HT-29 (cell line): Measurements from ENCODE around the gene HLA-DRB1. TPM values are rescaled to one million over a fixed set of nuclear protein-coding genes. Genes with fewer than 3 reads are reported as not detected.
"Not testable (repeated sequence)": the region's sequence is repeated elsewhere in the genome, so short reads cannot be mapped to it uniquely, and the experiment has no call there.

ENCODE experiments used
- DNase-seq: peaks from one replicate; pipeline ENCODE4 v3.0.0-alpha.2; 2015; ENCODE audit warnings: low spot score
- total RNA-seq: library from RNA; depleted of rRNA; stranded (reverse); fragments of >200 nt; shearing (Covaris generic); gene quantifications from 2 replicates; pipeline ENCODE4 v1.2.3, GENCODE V29; 2014; rRNA removed

HLA-DRB1 gene
- not detected in 2 replicates for total RNA-seq

DNA sequence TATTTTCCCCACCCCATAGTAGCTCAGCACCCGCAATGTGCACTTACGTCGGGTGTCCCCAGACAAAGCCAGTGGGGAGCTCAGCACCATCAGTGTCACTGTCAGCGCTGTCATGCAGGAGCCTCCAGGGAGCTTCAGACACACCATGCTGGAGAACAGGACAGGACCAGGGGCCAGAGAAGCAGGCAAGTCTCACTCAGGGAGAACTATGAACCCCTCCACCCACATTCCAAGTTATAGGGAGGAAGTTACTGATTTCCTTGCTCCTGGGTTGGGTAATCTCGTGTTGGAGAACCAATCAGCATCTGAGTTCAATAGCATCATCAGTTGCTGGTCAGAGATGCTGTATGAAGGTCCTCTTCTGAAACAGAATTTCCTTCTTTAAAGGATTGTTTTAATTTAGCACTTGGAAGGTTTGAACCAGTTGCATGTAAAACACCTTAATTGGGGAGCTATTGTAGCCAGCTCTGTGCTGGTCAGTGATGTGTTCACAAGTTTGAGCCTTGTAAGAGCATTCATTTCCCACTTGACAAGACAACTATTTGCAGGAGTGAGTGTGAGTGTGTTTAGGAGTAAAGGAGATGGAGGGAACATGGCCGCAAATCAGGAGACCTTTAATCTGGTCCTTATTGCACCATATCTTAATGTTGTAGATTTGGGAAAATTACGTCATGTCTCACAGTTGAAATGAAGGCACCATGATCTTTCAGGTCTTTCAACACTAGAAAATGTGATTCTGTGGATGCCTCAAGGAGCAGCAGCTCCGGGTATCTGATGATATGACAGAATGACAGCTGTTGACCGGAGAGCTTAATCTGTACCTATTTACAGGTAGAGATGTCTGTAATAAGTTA, at the start of gene HLA-DRB1:
HLA-DRB1 (minus strand) TSS at position 253 of the 854 bp plus-strand sequence; CDS start at position 147, 106 bp downstream.
- DNase-seq = no peak

DNA sequence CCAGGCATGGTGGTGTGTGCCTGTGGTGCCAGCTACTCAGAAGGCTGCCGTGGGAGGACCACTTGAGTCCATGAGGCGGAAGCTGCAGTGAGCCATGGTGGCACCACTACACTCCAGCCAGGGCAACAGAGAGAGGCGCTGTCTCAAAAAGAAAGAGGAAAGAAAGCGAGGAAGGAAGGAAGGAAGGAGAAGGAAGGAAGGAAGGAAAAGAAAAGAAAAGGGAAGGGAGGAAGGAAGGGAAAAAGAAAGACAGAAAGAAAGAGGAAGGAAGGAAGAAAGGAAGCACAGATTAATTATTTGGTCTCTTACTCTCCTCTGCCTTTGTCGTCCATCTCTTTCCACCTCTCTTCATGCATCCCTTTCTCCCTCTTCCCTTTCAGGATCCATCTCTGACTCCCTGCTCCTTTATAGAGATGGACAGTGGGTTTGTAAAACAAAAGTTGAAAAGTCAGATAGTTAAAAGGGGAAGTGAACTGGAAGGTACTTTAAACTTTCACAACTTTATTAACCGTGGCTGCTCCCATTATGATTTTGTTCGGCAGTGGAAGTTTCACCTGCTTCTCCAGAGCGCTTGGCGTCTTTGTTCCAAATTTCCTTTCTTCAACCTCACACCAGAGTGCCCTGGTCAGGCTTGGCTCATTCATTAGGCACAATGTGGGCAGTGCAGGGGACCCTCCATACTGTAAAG, 49.0 kb upstream of the HLA-DRB1 start:
- DNase-seq = no peak

DNA sequence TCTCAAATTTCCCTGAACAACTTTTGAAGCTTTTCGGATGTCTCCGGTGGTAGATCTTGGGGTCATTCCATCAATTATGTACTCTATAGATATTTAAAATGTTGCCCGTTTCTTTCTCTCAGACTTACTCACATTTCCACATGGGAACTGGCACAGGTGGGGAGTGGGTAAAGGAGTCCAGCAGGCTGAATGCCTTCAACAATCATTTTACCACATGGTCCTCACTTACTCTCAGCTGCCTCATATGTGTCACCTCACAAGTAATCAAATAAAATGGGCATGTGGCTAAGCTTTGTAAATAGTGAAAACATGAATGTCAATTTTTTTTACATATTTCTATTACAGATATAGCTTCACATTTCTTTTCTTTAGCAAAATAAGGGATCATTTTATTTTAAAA, 48.2 kb upstream of the HLA-DRB1 start:
- no peak for DNase-seq

- no peak for DNase-seq
Measured at GRCh38 chr6:32637219-32637880, 47.7 kb upstream of the HLA-DRB1 start, which contains the start of gene HLA-DQA1. Gene HLA-DQA1 (plus strand): TSS chr6:32637406. CDS start chr6:32637459, 53 bp downstream.

- no peak for DNase-seq
Measured at GRCh38 chr6:32635526-32636123, 46.0 kb upstream of the HLA-DRB1 start.

- DNase-seq = not testable (repeated sequence)
Measured at GRCh38 chr6:32629793-32630192, 40.1 kb upstream of the HLA-DRB1 start.

DNA sequence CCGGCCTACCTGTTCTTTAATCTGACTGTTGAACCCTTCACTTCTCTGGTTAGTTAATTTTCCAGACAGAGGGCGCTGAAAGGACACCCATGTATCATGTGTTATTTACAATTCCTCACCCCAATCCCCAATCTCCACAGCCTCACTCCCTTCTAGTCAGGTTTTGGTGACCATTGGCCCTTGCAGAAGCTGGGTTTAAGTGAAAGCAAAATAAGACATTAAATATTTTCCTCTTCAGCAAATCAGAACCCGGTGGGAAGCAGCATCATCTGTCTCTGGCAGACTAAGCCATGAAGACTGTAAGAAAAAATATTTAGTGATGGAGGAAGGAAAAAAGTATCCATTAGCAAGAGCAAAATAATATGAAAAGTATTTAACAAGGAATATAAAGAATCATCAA, 38.2 kb upstream of the HLA-DRB1 start:
- DNase-seq = peak; percentile 13

DNA sequence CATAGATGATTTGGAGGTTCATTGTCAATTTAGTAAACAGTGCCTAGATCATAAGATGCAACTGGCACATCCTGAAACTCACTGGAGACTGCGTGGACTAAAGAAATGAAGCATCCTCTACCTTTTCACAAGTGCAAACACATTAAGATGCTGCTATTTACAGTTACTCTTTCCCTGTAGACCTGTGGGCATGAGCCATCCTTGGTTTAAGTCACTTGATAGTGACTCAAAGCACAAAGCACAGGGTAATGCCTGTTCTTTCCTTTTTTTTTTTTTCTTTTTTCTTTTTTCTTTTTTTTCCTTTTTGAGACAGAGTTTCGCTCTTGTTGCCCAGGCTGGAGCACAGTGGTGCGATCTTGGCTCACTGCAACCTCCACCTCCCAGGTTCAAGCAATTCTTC, 37.6 kb upstream of the HLA-DRB1 start:
- DNase-seq = no peak

- DNase-seq = no peak
Measured at GRCh38 chr6:32625137-32625536, 35.5 kb upstream of the HLA-DRB1 start.

GRCh38 chr6:32624565-32624964, 34.9 kb upstream of the HLA-DRB1 start:
- no peak for DNase-seq

DNA sequence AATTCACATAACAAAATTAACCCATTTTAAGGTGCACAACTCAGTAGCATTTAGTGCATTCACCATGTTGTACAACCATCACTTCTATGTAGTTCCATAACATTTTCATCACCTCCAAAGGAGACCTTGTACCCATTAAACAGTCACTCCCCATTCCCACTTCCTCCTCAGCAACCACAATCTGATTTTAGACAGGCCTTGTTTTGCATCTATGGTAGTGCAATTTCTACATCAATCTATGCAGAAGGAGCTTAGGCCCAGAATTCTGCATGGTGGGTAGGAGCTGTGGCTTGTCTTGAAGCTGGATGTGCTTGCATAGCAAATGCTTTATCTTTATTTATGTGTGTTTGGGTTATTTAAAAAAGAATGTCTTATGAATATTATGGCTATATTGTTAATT, 34.0 kb upstream of the HLA-DRB1 start:
- no peak for DNase-seq

GRCh38 chr6:32622545-32623401, 33.1 kb upstream of the HLA-DRB1 start:
- peak; percentile 30 for DNase-seq

GRCh38 chr6:32621372-32621771, 31.7 kb upstream of the HLA-DRB1 start:
- DNase-seq = no peak

- no peak for DNase-seq
Measured at GRCh38 chr6:32617751-32618150, 28.1 kb upstream of the HLA-DRB1 start.

- DNase-seq = no peak
Measured at GRCh38 chr6:32615885-32616532, 26.4 kb upstream of the HLA-DRB1 start.

DNA sequence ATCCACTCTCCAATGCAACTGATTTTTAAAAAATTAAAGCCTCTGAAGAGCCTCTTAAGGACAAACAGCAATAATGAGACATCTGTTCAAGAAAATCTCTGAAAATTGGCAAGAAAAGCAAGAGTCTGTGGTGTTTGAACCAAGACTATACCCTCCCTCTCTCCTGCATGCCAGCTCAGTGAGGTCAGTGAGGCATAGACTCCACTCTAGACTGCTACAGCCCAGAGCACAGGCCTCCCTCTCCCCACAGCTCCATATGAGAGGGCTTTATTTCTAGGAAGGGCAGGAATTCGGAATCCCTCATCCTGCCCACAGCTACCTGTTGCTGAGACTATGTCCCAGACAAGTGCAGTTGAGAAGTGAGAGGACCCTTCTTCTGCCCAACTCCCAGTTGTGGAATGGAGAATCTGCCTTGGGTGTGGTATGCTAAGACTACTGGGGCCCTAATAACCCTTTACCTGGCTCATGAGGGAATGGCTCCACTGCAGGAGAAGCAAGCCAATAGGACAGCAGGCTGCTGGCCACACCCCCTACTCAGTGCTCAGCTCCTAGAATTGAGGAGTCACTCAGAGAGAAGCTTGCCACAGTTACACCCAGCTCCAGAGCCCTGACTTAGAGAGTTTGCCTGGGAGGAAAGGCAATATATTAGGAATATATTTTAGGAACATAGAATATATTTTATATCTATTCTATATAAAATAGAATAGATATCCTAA, 24.9 kb upstream of the HLA-DRB1 start:
- DNase-seq = no peak

GRCh38 chr6:32613475-32613874, 23.8 kb upstream of the HLA-DRB1 start:
- DNase-seq = no peak

GRCh38 chr6:32610682-32611296, 21.1 kb upstream of the HLA-DRB1 start:
- DNase-seq = no peak
